ENCODE data around the gene PRMT2.

GRCh38 chr21:46675595-46676280, 40.3 kb downstream of the PRMT2 start:
- TF ChIP-seq, protein P1, sequence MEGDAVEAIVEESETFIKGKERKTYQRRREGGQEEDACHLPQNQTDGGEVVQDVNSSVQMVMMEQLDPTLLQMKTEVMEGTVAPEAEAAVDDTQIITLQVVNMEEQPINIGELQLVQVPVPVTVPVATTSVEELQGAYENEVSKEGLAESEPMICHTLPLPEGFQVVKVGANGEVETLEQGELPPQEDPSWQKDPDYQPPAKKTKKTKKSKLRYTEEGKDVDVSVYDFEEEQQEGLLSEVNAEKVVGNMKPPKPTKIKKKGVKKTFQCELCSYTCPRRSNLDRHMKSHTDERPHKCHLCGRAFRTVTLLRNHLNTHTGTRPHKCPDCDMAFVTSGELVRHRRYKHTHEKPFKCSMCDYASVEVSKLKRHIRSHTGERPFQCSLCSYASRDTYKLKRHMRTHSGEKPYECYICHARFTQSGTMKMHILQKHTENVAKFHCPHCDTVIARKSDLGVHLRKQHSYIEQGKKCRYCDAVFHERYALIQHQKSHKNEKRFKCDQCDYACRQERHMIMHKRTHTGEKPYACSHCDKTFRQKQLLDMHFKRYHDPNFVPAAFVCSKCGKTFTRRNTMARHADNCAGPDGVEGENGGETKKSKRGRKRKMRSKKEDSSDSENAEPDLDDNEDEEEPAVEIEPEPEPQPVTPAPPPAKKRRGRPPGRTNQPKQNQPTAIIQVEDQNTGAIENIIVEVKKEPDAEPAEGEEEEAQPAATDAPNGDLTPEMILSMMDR (IDR thresholded peaks at IDR 0.05): no peak
- TF ChIP-seq SREBF2 (IDR thresholded peaks at IDR 0.05): no peak
- TF ChIP-seq REST (IDR thresholded peaks at IDR 0.05): no peak
- no peak for TF ChIP-seq EP300 (IDR thresholded peaks at IDR 0.05)

All from A549 (cell line).